GM12874 (cell line): ENCODE data around the gene ETFA.

Experiments used
- TF ChIP-seq, protein P1 (sequence below): IDR thresholded peaks from 2 replicates; pipeline ENCODE4 v1.5.1; 2011; ENCODE audit warnings: low read depth, mild to moderate bottlenecking, control low read depth, low read length, moderate library complexity; ENCODE audit not compliant: insufficient read depth

ETFA gene

DNA sequence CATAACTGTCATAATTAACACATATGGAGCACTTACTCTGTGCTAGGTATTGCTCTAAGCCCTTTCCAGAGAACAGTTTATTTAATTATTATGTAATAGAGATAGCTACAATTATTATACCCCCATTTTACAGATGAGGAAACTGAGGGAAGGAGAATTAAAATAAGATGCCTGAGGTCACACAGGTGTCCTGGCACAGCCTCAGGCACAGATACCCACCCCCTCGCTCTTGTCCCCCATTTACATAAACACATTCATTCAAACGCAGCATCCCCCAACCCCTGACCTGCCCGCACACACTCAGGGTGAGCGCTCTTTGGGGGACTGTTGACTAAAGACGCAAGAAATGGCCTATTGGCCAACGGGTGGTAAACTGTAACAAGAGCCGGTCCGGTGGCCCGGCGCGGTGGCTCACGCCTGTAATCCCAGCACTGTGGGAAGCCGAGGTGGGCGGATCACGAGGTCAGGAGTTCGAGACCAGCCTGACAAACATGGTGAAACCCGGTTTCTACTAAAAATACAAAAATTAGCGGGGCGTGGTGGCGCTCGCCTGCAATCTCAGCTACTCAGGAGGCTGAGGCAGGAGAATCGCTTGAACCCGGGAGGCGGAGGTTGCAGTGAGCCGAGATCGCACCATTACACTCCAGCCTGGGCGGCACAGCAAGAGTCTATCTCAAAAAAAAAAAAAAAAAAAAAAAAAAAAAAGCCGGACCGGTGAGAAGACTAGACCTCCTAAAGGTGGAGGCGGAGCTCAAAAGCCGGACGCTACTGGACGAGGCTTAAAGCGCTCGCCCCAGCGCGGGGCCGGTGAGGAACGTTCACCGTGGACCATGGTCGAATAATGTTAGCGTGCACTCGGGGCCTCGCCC lies 23.4 kb upstream of the ETFA start:
- TF ChIP-seq, protein P1, sequence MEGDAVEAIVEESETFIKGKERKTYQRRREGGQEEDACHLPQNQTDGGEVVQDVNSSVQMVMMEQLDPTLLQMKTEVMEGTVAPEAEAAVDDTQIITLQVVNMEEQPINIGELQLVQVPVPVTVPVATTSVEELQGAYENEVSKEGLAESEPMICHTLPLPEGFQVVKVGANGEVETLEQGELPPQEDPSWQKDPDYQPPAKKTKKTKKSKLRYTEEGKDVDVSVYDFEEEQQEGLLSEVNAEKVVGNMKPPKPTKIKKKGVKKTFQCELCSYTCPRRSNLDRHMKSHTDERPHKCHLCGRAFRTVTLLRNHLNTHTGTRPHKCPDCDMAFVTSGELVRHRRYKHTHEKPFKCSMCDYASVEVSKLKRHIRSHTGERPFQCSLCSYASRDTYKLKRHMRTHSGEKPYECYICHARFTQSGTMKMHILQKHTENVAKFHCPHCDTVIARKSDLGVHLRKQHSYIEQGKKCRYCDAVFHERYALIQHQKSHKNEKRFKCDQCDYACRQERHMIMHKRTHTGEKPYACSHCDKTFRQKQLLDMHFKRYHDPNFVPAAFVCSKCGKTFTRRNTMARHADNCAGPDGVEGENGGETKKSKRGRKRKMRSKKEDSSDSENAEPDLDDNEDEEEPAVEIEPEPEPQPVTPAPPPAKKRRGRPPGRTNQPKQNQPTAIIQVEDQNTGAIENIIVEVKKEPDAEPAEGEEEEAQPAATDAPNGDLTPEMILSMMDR = no peak

DNA sequence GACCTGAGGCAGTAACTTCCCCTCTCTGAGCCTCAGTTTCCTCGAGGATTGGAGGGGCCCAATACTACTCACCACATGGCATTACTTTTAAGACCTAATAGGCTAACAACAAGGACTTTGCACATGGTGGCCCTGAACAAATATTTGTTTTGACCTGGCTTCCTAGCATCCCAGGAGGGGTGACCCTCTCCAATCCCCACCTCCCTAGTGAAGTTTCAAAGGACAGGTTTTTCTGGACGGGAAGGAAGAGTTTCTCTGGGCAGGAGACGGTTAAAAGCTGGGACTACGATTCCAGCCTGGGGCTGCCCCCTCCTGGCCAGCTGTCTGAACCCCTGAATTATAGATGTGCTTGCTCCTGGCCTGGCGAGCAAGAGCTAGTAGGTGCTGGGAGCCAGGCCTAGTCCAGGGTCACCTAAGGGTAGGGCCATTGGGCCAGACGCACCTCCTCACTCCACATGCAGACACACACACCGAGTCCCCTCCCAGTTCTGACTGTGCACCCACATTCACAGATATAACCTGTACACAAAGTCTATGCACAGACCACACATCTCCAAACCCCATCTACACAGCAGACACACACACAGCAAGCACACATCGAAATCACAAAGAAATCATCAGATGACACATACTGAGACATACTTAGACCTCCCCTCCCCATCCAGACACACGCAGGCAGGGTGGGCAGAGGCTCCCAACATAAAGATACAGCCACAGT lies 22.6 kb upstream of the ETFA start:
- TF ChIP-seq, protein P1 = peak; percentile 30

DNA sequence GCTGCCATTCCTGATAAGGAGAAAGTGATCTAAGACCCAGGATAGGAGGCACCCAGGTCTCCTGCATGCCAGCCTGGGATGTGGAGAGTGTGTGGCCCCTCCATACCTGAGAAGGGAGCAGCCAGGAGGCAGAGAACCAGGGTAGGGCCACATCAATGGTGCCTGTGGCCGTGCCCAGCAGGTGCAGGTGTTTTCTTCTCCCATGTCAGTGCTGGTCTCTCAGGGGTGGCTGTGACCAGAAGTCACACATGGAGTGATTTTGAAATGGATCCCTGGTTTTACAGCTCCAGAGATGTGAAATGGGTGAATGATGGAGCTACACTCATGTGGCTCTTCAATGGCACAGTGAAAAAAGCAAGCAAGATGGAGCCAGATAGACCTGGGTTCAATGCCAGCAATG lies 22.0 kb upstream of the ETFA start:
- TF ChIP-seq, protein P1 = no peak

DNA sequence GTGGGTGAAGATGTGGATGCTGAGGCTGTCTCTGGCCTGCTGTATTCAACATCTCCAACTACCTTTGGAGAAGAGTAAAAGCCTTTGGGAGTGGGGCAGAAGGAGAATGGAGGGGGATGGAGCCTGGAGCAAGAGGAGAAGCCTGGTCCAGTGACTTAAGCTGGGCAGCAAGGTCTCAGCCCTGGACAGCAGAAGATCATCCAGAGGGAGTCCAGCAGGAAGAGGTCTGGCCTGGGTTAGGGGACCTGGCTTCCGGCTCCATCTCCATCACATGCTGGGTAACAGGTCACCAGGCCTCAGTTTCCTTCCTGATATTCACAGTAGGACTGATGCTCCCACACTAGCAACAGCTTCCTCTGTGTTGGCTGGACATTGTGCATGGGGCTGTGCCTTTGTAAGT lies 21.5 kb upstream of the ETFA start:
- TF ChIP-seq, protein P1 = no peak

DNA sequence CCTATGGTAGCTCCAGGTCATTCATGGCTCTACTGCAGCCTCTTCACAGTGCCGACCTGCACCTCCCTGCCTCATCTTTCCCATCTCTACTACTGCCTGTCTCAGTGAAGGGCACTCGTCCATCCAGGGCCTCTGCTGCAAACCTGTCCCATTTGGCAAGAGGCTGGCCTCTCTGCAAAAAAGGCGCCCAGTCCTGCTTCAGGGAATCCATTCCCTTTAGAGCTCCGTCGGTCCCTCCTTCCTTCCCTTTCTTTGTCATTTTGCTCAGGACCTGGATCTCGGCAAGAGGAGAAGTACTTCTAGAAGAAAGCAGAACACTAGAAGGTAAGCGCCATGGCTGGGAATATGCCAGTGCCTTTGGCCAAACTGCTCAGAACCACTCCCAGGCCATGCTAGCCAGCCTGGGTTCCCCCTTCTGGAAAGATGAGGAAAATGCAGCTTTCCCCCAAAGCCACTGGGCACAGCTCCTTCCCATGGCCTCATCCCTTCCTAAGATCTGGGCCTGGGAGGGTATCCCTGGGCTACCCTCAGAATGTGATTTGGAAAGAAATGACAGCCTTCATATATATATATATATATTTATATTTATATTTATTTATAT lies 18.9 kb upstream of the ETFA start:
- TF ChIP-seq, protein P1 = peak; percentile 32; the same call in 1 of the 2 replicates

DNA sequence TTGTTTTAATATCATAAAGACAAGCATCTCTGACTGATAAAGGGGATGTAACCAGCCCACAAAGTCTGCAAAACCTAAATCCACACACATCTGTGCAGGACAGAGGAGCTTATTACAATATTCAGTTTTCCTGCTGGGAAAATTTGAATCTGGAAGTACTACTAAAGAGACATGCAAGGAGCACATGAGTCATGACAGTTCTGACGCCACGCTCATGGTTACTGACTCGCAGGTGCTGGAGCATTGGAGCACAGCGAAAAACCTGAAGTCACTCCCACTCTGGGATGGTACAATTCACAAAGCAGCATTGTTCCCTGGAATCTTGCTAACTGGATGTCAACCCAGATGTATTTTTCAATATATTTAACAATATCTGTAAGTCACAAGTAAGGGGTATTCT lies 17.7 kb upstream of the ETFA start:
- TF ChIP-seq, protein P1 = no peak

DNA sequence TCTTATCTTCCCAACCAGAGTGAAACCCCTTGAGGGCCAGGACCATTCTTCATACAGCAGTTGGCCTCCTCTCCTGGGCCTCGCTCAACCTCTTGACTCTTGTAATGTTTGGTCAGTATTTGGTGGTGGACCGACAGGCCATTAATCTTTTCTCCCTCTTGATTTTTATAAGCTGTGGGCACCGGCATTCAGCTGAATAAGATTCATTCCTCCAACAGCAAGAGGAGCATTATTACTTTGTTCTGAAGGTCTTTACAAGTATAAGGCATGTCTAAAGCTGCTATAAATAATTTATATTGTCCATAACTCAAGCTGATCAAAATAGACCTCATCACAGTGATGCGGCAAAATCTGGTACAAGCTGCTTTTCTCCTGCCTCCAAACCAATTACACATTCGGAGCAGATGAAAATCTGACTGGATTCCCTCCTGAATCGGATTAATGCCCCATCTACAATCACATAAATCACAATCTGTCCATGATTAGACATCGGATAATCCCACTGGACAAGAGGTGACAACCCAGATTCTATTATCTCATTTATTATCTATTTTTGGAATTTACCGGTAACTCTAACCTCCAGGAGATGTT lies 16.9 kb upstream of the ETFA start:
- TF ChIP-seq, protein P1 = no peak
